H1 (cell line): ENCODE data around the gene OR4K17. TPM values are rescaled to one million over a fixed set of nuclear protein-coding genes. Genes with fewer than 3 reads are reported as not detected.

ENCODE experiments used
- CTCF ChIA-PET: fragments of 300-600 bp; sonication (Branson Sonifier 250); formaldehyde crosslinking; loops from one replicate; lab custom pipeline; 2021; ENCODE audit not compliant: partially characterized antibody; lab: Charles Lee
- POLR2A ChIA-PET: fragments of 300-600 bp; sonication (Branson Sonifier 250); formaldehyde crosslinking; loops from one replicate; lab custom pipeline; 2021; ENCODE audit warnings: inconsistent platforms; ENCODE audit not compliant: partially characterized antibody; lab: Charles Lee
- DNase-seq, 2 experiments: peaks; one replicate each; pipeline versions ENCODE4 v3.0.0 to v3.0.0-alpha.2; 2010 to 2022; ENCODE audit warnings: low spot score in 2 of 2, low read depth in 1 of 2, mixed read lengths in 1 of 2
- FAIRE-seq: peaks from 2 replicates; lab custom pipeline; 2011; peaks lifted over from hg19 to GRCh38; lab: Jason Lieb, UNC
- H2AFZ ChIP-seq: 2 replicates; pipeline ENCODE4 v1.8.1; 2012; ENCODE audit warnings: low read length, inconsistent platforms
- H2AK5ac ChIP-seq: 2 replicates; pipeline ENCODE4 v1.6.1; 2013; ENCODE audit warnings: low read depth, low read length
- H2BK120ac ChIP-seq: replicated peaks from 2 replicates; pipeline ENCODE3; 2013; ENCODE audit warnings: low read depth, low read length, inconsistent platforms
- H2BK12ac ChIP-seq: 2 replicates; pipeline ENCODE4 v1.6.1; 2013; ENCODE audit warnings: low read depth, low read length
- H2BK15ac ChIP-seq: 2 replicates; pipeline ENCODE4 v1.6.1; 2013; ENCODE audit warnings: low read length
- H2BK20ac ChIP-seq: 2 replicates; pipeline ENCODE4 v1.6.1; 2013; ENCODE audit warnings: low read length
- H2BK5ac ChIP-seq: 2 replicates; pipeline ENCODE4 v1.6.1; 2013; ENCODE audit warnings: low read depth, low read length
- H3K14ac ChIP-seq: 2 replicates; pipeline ENCODE4 v1.6.1; 2013; ENCODE audit warnings: inconsistent platforms; ENCODE audit not compliant: insufficient read length
- H3K18ac ChIP-seq: 2 replicates; pipeline ENCODE4 v1.6.1; 2013; ENCODE audit warnings: low read length; ENCODE audit errors: extremely low read depth
- H3K23ac ChIP-seq: 2 replicates; pipeline ENCODE4 v1.6.1; 2013; ENCODE audit warnings: inconsistent platforms; ENCODE audit not compliant: insufficient read length
- H3K23me2 ChIP-seq: 2 replicates; pipeline ENCODE4 v1.6.1; 2013; ENCODE audit warnings: low read depth, low read length
- H3K27ac ChIP-seq: 2 replicates; pipeline ENCODE4 v1.6.1; 2011; ENCODE audit warnings: low read depth, low read length, inconsistent platforms
- H3K27me3 ChIP-seq, 4 experiments: replicated peaks in 1 of 4; 1 replicate in 1 of 4; 2 replicates in 3 of 4; pipeline versions ENCODE4 v1.6.1 to v1.8.1; 2011 to 2013; ENCODE audit warnings: low read length in 3 of 4, mild to moderate bottlenecking in 3 of 4, inconsistent platforms in 2 of 4, mixed read lengths in 2 of 4, moderate library complexity in 1 of 4; ENCODE audit not compliant: control insufficient read depth in 3 of 4, insufficient read depth in 3 of 4; ENCODE audit errors: extremely low read depth in 1 of 4
- H3K36me3 ChIP-seq, 4 experiments: 2 replicates each; pipeline versions ENCODE4 v1.6.1 to v1.8.1; 2011 to 2013; ENCODE audit warnings: mild to moderate bottlenecking in 4 of 4, low read length in 3 of 4, moderate library complexity in 2 of 4, control low read depth in 1 of 4, inconsistent platforms in 1 of 4; ENCODE audit not compliant: insufficient read depth in 4 of 4, control insufficient read depth in 2 of 4
- H3K4ac ChIP-seq: replicated peaks from 2 replicates; pipeline ENCODE3; 2013; ENCODE audit warnings: low read length, low read depth, mixed read lengths, inconsistent platforms; ENCODE audit not compliant: insufficient read length
- H3K4me1 ChIP-seq, 4 experiments: replicated peaks in 1 of 4; 1 replicate in 1 of 4; 2 replicates in 3 of 4; pipeline versions ENCODE4 v1.6.1 to v1.8.1; 2011 to 2013; ENCODE audit warnings: low read length in 3 of 4, inconsistent platforms in 2 of 4, mixed read lengths in 1 of 4; ENCODE audit not compliant: insufficient read depth in 4 of 4, control insufficient read depth in 3 of 4
- H3K4me2 ChIP-seq, 2 experiments: 2 replicates each; pipeline versions ENCODE4 v1.6.1 to v1.8.1; 2011 to 2013; ENCODE audit warnings: low read depth in 2 of 2, low read length in 2 of 2, control low read depth in 1 of 2, inconsistent platforms in 1 of 2, mild to moderate bottlenecking in 1 of 2; ENCODE audit not compliant: insufficient read depth in 1 of 2
- H3K4me3 ChIP-seq, 4 experiments: fragments of 200-600, 300-600 bp in 1 of 4; sonication (generic), shearing (Covaris generic), sonication (Bioruptor Twin) in 1 of 4; 2 replicates each; pipeline versions ENCODE4 v1.5.1 to v1.8.1; 2011 to 2016; ENCODE audit warnings: low read length in 4 of 4, low read depth in 3 of 4, control low read depth in 2 of 4, inconsistent platforms in 2 of 4, mild to moderate bottlenecking in 2 of 4, mixed read lengths in 1 of 4, moderate library complexity in 1 of 4; ENCODE audit not compliant: insufficient read depth in 2 of 4; ENCODE audit errors: extremely low read depth in 1 of 4
- H3K56ac ChIP-seq: replicated peaks from 2 replicates; pipeline ENCODE3; 2013; ENCODE audit warnings: low read depth, mild to moderate bottlenecking, mixed read lengths, low read length, inconsistent platforms; ENCODE audit not compliant: insufficient read length
- H3K79me1 ChIP-seq: 2 replicates; pipeline ENCODE4 v1.6.1; 2013; ENCODE audit warnings: low read depth, low read length, control low read depth
- H3K79me2 ChIP-seq, 2 experiments: 2 replicates each; pipeline versions ENCODE4 v1.6.1 to v1.8.1; 2012 to 2013; ENCODE audit warnings: low read length in 2 of 2, mild to moderate bottlenecking in 2 of 2, inconsistent platforms in 1 of 2; ENCODE audit not compliant: insufficient read depth in 2 of 2, control insufficient read depth in 1 of 2
- H3K9ac ChIP-seq, 4 experiments: replicated peaks in 1 of 4; 1 replicate in 1 of 4; 2 replicates in 3 of 4; pipeline versions ENCODE4 v1.6.1 to v1.8.1; 2011 to 2013; ENCODE audit warnings: low read depth in 3 of 4, low read length in 3 of 4, control low read depth in 2 of 4, mild to moderate bottlenecking in 2 of 4, moderate library complexity in 2 of 4, inconsistent platforms in 1 of 4; ENCODE audit errors: extremely low read depth in 1 of 4
- H3K9me3 ChIP-seq, 2 experiments: 2 replicates each; pipeline versions ENCODE4 v1.6.1 to v1.8.1; 2012 to 2013; ENCODE audit warnings: mild to moderate bottlenecking in 2 of 2, moderate library complexity in 2 of 2, control low read depth in 1 of 2, inconsistent platforms in 1 of 2, low read depth in 1 of 2, low read length in 1 of 2, mixed read lengths in 1 of 2; ENCODE audit not compliant: insufficient read depth in 2 of 2
- H4K20me1 ChIP-seq, 2 experiments: replicated peaks in 1 of 2; 2 replicates each; pipeline versions ENCODE3 to v1.8.1; 2011 to 2013; ENCODE audit warnings: inconsistent platforms in 2 of 2, low read length in 2 of 2, mild to moderate bottlenecking in 1 of 2; ENCODE audit not compliant: insufficient read depth in 2 of 2, control insufficient read depth in 1 of 2
- H4K5ac ChIP-seq: 2 replicates; pipeline ENCODE4 v1.6.1; 2013; ENCODE audit warnings: low read length, low read depth, mixed read lengths, inconsistent platforms; ENCODE audit not compliant: insufficient read length
- H4K8ac ChIP-seq: 2 replicates; pipeline ENCODE4 v1.8.0; 2013; ENCODE audit warnings: mild to moderate bottlenecking, moderate library complexity, low read length, inconsistent platforms; ENCODE audit not compliant: insufficient read depth; ENCODE audit errors: extremely low read depth
- H4K91ac ChIP-seq: replicated peaks from 2 replicates; pipeline ENCODE3; 2013; ENCODE audit warnings: low read length, mixed read lengths, inconsistent platforms; ENCODE audit not compliant: insufficient read length
- CHD1 ChIP-seq: IDR thresholded peaks from 2 replicates; pipeline ENCODE4 v1.6.1; 2012; ENCODE audit warnings: low read depth, low read length, improper control_type of control experiment
- EP300 ChIP-seq, 2 experiments: IDR thresholded peaks; 1 replicate in 1 of 2; 2 replicates in 1 of 2; pipeline ENCODE4 v1.6.1; 2011 to 2012; ENCODE audit warnings: low read depth in 2 of 2, low read length in 2 of 2, mild to moderate bottlenecking in 2 of 2, borderline replicate concordance in 1 of 2, inconsistent platforms in 1 of 2, moderate library complexity in 1 of 2
- JUN ChIP-seq: IDR thresholded peaks from 2 replicates; pipeline ENCODE4 v1.6.1; 2011; ENCODE audit warnings: low read depth, mild to moderate bottlenecking, improper control_type of control experiment, low read length
- KDM1A ChIP-seq: fragments of 200-600, 300-600 bp; sonication (generic); IDR thresholded peaks from 2 replicates; pipeline ENCODE4 v1.7.1; 2016; ENCODE audit warnings: mild to moderate bottlenecking, low read length, borderline replicate concordance
- POU5F1 ChIP-seq: IDR thresholded peaks from 2 replicates; pipeline ENCODE4 v1.6.1; 2011; ENCODE audit warnings: low read depth, mild to moderate bottlenecking, low read length, moderate library complexity
- RNF2 ChIP-seq: fragments of 200-900, 300-1000 bp; sonication (generic); IDR thresholded peaks from 2 replicates; pipeline ENCODE4 v1.7.1; 2016; ENCODE audit warnings: borderline replicate concordance, low read depth, mild to moderate bottlenecking, antibody characterized with exemption, low read length; ENCODE audit not compliant: poor library complexity, severe bottlenecking; ENCODE audit errors: missing control alignments
- RXRA ChIP-seq: IDR thresholded peaks from 2 replicates; pipeline ENCODE4 v1.6.1; 2011; ENCODE audit warnings: low read depth, mild to moderate bottlenecking, low read length, moderate library complexity; ENCODE audit not compliant: insufficient read depth
- polyA plus RNA-seq, 7 experiments: library from polyadenylated mRNA; depleted of rRNA in 3 of 7; stranded (reverse) in 5 of 7; unstranded in 2 of 7; fragments of >200 nt in 5 of 7; fragments of 200-250 nt in 2 of 7; gene quantifications; 1 replicate in 5 of 7; 2 replicates in 1 of 7; 4 replicates in 1 of 7; pipeline versions ENCODE4 v1.2.1 to v1.2.3, GENCODE V29; 2011 to 2013; ENCODE audit warnings: missing spikeins in 2 of 7, mixed read lengths in 2 of 7
- total RNA-seq: library from RNA; stranded (reverse); fragmentation: NEBNext Ultra II Directional; extraction: Animal tissue kit (Norgen Biotek cat#: 25700); gene quantifications from 2 replicates; pipeline ENCODE4 v1.2.1, GENCODE V29; 2021
- TF ChIP-seq, protein P1 (sequence below), 3 experiments: IDR thresholded peaks; 1 replicate in 2 of 3; 2 replicates in 1 of 3; pipeline versions ENCODE4 v1.5.1 to v1.6.1; 2011; ENCODE audit warnings: low read length in 3 of 3, mild to moderate bottlenecking in 3 of 3, inconsistent platforms in 2 of 3, low read depth in 1 of 3, moderate library complexity in 1 of 3; ENCODE audit not compliant: insufficient read depth in 1 of 3; ENCODE audit errors: control extremely low read depth in 1 of 3
- TF ChIP-seq, protein P2 (sequence below): IDR thresholded peaks from 2 replicates; pipeline ENCODE4 v1.6.1; 2012; ENCODE audit warnings: inconsistent platforms

OR4K17 gene
- total and polyA plus RNA-seq, 2 of the 8 experiments (the other 6 are each of a cell fraction or from before 2014, with no cell fraction given) = not detected

DNA sequence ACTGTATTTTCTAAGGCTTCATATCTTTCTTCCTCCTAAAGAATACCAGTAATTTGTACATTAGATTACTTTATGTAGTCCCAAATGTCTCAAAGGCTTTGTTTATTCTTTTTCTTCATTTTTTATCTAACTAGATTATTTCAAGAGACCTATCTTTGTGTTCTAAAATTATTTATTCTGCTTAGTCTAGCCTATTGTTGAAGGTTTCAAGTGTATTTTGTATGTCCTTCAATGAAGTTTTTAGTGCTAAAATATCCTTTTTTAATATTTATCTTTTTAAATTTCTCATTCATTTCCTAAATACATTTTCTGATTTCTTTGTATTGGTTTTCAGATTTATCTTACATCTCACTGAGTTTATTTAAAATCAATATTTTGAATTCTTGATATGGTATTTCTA is 53.9 kb downstream of the OR4K17 start:
- no peak overlapping the region for H2AFZ ChIP-seq
- no peaks in the 10 kb centered on the region for H3K36me3 ChIP-seq
- no peaks in the 10 kb centered on the region for H3K27me3 ChIP-seq
- no peak overlapping the region for H2AK5ac ChIP-seq
- no peak overlapping the region for H4K91ac ChIP-seq
- H2BK20ac ChIP-seq = no peak overlapping the region
- no peak overlapping the region for H3K56ac ChIP-seq
- H2BK15ac ChIP-seq = no peak overlapping the region
- peaks cover 45 to 47% of the 10 kb centered on the region in 2 experiments for H3K9me3 ChIP-seq
- H3K23me2 ChIP-seq = no peaks in the 10 kb centered on the region
- no peaks in the 10 kb centered on the region for H3K4me1 ChIP-seq
- H2BK12ac ChIP-seq = no peak overlapping the region
- no peak overlapping the region for H3K4me2 ChIP-seq
- H4K20me1 ChIP-seq = no peaks in the 10 kb centered on the region
- H3K79me1 ChIP-seq = no peaks in the 10 kb centered on the region
- no peak overlapping the region for H3K4ac ChIP-seq
- no peak overlapping the region for H3K27ac ChIP-seq
- H4K8ac ChIP-seq = no peak overlapping the region
- no peak overlapping the region for H3K18ac ChIP-seq
- H4K5ac ChIP-seq = no peak overlapping the region
- no peak overlapping the region for H2BK5ac ChIP-seq
- no peaks in the 10 kb centered on the region for H3K79me2 ChIP-seq
- TF ChIP-seq JUN (no peak), CHD1 (no peak), POU5F1 (no peak), RNF2 (no peak), EP300 (IDR thresholded peaks at IDR 0.05; ENCODE audit: borderline replicate concordance in 1 of 2, low read depth in 2 of 2, low read length in 2 of 2) (no peak), RXRA (no peak), KDM1A (no peak)
- TF ChIP-seq, protein P1, sequence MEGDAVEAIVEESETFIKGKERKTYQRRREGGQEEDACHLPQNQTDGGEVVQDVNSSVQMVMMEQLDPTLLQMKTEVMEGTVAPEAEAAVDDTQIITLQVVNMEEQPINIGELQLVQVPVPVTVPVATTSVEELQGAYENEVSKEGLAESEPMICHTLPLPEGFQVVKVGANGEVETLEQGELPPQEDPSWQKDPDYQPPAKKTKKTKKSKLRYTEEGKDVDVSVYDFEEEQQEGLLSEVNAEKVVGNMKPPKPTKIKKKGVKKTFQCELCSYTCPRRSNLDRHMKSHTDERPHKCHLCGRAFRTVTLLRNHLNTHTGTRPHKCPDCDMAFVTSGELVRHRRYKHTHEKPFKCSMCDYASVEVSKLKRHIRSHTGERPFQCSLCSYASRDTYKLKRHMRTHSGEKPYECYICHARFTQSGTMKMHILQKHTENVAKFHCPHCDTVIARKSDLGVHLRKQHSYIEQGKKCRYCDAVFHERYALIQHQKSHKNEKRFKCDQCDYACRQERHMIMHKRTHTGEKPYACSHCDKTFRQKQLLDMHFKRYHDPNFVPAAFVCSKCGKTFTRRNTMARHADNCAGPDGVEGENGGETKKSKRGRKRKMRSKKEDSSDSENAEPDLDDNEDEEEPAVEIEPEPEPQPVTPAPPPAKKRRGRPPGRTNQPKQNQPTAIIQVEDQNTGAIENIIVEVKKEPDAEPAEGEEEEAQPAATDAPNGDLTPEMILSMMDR (IDR thresholded peaks at IDR 0.05; ENCODE audit: control extremely low read depth in 1 of 3, insufficient read depth in 1 of 3, low read depth in 1 of 3, low read length in 3 of 3) = no peak
- TF ChIP-seq, protein P2, sequence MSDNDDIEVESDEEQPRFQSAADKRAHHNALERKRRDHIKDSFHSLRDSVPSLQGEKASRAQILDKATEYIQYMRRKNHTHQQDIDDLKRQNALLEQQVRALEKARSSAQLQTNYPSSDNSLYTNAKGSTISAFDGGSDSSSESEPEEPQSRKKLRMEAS = no peak
- no peak overlapping the region for H3K4me3 ChIP-seq
- DNase-seq (no peak), FAIRE-seq (no peak)
- no peak overlapping the region for H3K14ac ChIP-seq
- ChIA-PET CTCF (no interaction called here), POLR2A (no interaction called here)
- no peak overlapping the region for H2BK120ac ChIP-seq
- no peak overlapping the region for H3K23ac ChIP-seq
- H3K9ac ChIP-seq = no peak overlapping the region
